Stimulated activated CD8-positive, alpha-beta memory T cell treated with anti-CD3 and anti-CD28 coated beads, Interleukin-4, amount 100 ng/mL, for 4 hours (primary cell): ENCODE measurements around the gene ATAD1.
"Not testable (repeated sequence)": the region's sequence is repeated elsewhere in the genome, so short reads cannot be mapped to it uniquely, and the experiment has no call there.

Experiments used
- DNase-seq, 2 donors: peaks; one replicate each; pipeline ENCODE4 v3.0.0-alpha.2; 2020; ENCODE audit warnings: low read depth in 2 of 2, low spot score in 1 of 2

The ATAD1 gene

DNA sequence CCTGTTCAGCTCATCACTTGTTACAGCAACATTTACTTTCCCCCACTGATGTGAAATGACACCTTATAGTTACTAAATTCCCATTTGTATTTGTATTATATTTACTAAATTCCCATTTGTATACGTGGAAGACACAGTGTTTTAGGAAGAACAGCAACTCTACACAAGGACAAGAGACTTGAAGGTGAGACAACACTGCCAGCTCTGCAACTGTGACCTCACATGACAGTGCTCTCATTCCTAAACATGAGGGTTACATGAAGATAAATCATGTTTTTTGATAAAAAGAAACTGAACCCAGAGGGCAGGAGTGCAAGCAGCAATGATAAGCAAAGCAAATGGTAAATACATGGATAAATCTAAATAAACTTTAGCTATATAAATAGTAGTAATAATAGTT is 60.3 kb downstream of the ATAD1 start:
- DNase-seq, result no peak

DNA sequence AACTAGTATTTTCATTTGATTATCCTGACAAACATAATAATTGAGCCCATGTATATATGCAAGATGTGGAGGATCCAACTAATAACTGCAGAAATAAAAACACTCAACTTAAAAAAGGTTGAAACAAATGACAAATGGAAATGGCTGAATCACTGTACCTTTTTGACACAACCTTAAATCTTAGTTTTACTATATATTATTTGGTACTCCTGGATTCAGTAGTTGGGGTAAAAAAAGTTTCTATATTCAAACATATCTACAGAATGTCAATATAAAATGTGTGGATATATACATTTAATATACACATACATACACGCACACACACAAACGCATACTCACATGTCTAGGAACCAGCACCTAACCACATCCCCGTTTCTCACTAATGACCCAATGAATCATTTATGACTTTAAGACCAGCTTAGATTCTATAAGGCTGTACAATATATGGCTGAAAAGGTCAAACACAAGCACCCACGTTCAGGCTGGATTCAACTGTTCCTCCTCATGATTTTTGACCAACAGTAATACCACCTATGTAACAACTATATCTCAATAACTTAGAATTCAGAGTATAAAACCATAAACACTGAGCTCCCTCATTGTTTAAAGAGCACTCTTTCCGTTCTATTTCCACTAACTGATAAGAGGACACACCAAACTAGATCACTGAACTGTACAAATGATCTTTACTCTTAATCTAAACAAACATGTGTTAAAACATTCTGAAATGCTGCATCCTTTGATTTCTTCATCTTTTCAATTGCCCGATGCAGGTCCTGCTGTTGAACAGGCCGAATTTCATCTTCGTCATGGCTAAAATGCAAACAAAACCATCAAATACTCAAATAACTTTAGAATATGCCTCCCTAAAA is 63.8 kb downstream of the ATAD1 start:
- no peak for DNase-seq

DNA sequence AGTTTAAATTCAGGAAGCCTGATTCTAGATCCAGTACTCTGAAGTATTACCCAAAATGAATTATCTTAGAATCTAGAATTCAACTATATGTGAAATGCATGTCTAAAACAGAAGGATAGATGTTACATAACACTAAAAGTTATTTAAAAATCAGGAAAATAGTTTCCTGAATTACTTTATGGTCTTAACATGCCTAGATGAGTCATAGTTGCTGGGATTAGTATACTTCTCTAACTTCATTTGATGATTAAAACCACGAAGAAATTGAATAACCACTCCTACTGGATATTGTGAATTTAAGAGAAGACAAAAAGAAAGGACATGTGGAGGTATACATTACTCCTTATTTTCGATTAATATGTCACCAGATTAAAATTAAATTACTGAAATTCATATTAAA is 65.5 kb downstream of the ATAD1 start:
- no peak for DNase-seq

DNA sequence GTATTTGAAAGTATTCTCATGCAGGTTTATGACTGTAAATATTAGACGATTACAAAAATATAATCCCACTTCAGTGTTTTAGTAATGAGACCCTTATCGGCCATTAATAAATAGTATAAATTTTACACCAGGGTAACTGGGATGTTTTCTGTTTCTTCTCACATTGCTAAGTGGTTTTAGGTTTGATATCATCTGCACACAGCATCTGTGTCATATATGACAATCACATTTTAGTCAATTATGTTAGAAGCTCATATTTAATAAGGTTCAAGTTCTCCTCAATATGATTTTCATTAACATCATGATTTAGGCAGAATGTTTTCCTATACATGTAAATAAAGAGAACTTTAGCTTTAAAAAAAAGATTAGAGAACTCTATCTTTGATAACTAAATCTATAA is 66.8 kb downstream of the ATAD1 start:
- no peak for DNase-seq

DNA sequence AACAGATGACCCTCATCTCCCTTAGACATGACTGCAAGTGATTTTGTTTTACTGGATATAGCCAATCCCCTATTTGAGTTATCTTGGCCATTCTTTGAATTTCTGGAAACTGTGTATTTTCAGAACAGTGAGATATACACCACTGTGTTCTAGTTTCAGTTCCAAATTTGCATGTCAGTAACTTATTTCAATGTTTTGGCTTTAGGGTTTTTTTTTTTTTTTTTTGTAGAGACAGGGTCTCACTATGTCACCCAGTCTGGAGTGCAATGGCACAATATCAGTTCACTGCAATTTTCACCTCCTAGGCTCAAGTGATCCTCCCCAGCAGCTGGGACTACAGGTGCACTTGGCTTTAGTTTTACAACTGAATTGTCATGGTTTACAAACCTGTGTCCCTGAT is 67.2 kb downstream of the ATAD1 start:
- no peak for DNase-seq

DNA sequence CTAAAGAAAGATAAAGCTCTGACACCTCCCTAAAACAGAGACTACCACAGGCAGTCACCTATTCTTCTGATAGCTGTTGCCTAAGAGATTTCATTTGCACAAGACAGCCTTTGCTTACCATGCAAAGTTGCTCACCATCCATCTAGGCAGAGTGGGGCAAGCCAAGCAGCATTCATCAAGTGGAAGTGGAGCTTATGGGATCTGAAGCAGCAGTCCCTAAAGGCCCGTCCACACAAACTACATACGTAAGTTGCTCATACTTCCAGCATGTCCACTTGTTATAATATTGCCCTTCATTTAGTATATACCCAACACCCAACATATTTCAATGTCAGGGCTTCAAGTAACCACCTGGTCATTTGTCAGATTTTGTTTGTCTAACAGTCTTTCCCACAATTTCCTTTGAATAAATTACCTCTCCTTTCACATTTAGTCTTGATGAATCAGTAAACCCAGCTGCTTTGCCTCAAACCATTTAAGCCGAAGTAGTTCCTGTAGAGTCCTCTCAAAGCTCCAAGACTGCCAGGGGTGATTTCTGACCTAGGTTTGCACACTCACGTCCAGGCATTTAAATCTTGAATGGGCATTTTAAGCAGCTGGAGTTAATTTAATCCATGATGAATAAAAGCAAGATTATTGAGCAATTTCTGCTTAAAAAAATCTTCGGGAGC is 67.9 kb downstream of the ATAD1 start:
- DNase-seq, result no peak

DNA sequence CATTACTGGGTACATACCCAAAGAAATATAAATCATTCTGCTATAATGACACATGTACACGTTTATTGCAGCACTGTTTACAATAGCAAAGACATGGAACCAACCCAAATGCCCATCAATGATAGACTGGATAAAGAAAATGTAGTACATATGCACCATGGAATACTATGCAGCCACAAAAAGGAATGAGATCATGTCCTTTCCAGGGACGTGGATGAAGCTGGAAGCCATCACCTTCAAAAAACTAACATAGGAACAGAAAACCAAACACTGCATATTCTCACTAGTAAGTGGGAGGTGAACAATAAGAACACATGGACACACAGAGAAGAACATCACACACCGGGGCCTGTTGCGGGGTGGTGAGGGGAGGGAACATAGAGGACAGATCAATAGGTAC is 69.8 kb downstream of the ATAD1 start:
- DNase-seq, result not testable (repeated sequence)

DNA sequence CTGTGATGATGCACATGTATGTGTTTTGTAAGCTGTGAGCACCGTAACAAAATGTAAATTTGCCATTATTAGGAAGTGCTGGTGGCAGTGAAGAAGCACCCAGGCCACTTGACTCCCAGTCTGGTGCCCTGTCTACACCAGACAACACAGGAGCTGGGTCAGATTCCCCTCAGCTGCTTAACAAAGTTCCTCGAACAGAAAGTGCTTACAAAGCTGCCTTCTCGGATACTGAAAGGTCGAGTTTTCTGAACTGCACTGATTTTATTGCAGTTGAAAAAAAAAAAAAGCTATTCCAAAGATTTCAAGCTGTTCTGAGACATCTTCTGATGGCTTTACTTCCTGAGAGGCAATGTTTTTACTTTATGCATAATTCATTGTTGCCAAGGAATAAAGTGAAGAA is 71.1 kb downstream of the ATAD1 start:
- no peak for DNase-seq

DNA sequence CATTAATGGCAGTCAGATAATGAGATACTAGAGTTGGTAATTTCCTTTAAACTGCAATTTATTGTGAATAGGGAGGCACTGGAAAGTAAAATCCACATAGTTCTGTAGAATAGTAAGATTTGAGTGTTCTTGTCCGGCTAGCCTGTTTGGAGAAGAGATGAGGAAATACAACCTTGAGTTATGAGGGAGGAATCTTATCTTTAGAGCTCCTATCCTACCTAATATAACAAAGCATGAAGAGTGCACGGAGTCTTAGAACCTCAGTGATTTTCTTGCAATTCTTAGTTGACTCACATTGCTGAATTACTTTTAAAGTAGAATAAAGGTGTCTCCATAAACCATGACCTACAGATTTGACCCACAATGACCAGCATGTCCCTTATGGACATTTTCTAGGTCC is 73.4 kb downstream of the ATAD1 start:
- no peak for DNase-seq

DNA sequence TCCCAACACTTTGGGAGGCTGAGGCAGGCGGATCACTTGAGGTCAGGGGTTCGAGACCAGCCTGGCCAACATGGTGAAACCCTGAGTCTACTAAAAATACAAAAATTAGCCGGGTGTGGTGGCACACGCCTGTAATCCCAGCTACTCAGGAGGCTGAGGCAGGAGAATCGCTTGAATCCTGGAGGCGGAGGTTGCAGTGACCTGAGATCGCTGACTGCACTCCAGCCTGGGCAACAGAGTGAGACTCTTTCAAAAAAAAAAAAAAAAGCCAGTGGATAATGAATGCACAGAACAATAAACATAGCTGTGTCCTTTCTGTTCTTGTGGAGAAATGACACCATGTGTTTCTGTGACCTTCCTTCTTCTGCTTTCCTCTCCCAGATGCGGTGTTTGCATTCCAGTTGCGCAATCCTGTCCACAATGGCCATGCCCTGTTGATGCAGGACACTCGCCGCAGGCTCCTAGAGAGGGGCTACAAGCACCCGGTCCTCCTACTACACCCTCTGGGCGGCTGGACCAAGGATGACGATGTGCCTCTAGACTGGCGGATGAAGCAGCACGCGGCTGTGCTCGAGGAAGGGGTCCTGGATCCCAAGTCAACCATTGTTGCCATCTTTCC is 74.9 kb downstream of the ATAD1 start:
- DNase-seq, result not testable (repeated sequence)

DNA sequence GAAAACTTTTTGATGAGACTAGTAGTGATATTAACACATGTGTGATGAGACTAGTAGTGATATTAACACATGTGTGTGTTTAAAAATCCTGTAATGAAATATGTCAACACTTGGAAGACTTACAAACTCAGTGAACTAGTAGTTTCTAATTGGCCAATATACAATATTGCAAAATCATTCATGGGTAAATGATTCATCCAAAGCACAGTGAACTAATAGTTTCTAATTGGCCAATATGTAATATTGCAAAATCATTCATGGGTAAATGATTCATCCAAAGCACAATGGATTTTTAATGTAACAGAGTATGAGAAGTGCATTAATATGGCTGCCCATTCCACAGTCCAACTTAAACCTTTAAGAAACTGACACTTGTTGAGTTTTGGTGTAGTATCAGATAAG is 77.8 kb downstream of the ATAD1 start:
- DNase-seq, result no peak

DNA sequence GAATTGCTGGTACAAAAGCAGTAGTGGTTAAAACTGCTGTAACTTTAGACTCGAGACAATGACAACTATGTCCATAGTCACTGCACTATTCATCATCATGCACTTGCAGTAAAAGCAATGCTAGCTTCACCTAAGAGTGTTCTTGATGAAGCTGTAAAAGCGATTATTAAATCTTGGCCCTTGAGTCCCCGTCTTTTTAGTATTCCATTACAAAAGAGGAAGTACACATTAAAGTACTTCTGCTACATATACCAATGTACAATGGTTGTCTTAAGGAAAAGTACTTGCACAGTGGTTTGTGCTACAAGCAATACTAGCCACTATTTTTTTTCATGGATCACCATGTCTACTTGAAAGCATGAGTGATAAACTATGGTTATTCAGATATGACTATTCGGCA is 78.3 kb downstream of the ATAD1 start:
- DNase-seq, result no peak

DNA sequence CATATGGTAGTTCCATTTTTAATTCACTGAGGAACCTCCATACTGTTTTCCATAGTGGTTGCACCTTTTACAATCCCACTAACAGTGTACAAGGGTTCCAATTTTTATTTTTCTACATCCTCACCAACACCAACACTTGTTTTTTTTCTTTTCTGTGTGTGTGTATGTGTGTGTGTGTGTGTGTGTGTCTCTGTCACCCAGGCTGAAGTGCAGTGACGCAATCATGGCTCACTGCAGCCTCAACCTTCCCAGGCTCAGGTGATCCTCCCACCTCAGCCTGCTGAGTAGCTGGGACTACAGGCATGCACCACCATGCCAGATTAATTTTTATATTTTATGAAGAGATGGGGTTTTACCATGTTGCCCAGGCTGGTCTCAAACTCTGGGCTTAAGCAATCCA is 79.8 kb downstream of the ATAD1 start:
- not testable (repeated sequence) for DNase-seq

DNA sequence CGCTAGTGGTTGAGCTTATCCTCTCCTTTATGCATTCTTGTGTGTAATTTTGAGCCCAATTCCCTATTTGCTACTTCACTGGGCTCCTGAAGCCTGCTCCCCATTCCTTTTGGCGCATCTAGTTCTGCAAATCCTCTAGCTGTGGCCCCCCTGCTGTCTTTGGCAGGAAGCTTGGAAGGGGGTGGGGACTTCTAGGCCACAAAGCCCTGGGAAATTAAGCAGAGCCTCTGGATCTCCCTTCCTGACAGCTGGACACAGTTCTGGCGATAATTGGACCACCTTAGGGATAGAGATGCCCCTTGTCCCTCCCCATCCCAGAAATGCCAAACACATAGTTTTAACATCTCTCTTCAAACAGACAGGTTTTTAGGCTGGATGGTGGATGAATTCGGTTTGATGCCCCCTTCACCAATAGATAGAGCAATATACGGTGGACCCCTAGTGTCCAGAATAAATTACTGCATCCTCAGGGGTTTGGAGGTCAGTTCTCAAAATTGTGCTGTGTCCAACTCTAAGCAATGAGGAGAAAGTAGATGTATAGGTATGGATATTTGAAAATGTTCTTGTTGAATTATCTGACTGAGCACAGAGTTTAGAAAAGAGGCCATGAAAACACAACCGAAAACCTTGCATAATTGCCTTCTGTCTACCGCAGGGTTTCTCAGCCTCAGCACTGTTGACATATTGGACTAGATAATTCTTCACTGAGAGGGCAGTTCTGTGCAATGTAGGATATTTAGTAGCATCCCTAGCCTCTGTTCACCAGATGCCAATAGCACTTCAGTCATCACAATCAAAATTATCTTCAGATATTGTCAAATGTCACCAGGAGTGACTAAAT is 82.8 kb downstream of the ATAD1 start:
- DNase-seq, result no peak

DNA sequence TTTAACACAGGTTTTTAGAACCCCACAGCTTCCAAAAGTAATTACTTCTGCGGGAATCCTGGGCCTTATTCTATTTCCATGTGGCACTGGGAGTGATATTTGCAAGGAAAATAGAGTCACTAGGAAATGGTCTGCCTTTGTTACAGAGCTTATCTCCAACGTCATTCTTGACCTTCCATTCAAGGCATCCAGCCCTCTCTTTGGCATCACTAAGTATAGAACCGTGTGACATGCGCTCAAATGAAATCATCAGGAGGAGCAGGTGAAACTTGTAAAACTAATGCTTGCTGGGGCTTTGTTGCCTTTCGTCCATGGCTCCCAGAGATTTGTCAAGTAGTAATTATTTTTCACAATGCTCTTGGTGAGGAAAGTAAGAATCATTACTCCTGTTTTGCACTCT is 84.9 kb downstream of the ATAD1 start:
- no peak for DNase-seq

DNA sequence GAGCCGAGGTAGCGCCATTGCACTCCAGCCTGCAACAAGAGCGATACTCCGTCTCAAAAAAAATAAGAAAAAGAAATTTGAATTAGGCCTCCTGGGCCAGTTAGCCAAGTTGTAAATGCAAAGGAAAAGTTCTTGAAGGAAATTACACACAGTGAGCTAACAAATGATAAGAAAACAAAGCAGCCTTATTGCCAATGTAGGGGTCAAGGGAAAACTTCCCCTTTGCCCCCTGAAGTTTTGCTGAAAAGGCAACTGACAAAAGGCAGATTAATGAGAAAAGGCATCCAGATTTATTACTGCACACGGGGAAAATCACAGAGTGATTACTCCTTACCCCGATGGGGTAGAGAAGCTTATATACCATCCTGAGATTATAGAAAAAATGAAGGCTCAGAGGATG is 88.1 kb downstream of the ATAD1 start:
- no peak for DNase-seq

DNA sequence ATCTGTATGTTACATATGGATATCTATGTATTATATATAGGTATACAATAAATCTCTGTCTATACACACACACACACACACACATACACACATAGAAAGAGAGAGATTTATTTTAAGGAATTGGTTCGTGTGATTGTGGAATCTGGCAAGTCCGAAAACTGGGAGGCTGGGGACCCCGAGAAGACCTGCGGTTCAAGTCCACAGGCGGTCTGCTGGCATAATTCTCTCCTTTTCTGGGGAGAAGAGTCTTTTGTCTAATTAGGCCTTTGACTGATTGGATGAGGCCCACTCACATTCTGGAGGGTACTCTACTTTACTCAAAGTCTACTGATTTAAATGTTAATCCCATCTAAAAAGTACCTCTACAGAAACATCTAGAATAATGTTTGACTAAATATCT is 93.2 kb downstream of the ATAD1 start:
- no peak for DNase-seq

DNA sequence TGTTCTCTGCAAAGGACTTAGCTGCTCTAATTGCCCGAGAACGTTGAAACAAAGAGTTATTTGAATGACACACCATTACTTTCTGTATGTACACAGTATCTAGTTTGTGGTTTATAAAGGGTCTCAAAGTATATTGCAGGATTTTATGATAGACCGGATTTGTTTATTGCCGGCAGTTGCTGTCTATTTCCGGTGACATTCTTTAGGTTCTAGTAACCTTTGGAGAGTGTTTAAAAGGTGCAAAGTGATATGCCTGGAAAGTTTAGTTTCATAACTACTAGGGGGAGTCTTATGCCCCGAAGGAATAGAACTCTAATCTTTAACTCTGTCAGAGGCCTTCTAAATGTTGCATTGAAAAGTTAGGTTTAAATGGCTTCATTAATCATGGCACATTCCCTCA is 94.5 kb downstream of the ATAD1 start:
- DNase-seq, result no peak

DNA sequence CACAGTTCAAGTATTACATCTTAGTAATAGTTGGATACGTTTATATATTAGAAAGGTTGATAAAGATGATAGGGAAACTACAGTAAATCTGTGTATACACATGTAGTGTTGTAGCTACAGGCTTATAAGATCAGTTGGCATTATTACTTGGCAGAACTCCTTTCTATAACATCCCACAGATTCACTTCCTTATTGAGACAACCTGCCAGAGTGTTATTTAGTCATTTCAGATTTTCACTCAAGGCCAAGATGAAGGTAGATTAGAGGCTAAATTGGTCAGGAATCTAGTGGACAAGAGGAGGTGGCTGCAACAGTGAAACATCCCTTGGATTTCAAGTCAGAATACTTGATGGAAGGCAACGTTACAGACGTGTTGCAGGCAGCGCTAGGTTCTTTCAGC is 95.3 kb downstream of the ATAD1 start:
- no peak for DNase-seq

DNA sequence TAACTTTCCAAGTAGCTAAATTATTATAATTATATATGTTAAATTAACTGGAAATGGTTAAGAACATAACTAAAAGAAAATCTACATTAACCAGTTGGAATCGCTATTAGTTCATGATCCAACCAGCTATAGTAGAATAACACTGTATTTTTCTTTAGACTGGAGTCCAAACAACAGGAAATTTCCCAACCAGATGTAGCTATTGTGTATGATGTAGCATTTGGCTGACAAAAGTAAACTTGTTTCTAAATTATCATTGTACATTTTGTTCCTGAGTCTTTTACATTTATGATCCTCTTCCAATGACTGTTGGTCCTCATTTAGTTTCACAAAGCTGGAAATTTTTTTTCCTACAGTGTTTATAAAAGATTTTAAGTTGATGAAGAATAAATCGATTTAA is 96.2 kb downstream of the ATAD1 start:
- DNase-seq, result no peak

DNA sequence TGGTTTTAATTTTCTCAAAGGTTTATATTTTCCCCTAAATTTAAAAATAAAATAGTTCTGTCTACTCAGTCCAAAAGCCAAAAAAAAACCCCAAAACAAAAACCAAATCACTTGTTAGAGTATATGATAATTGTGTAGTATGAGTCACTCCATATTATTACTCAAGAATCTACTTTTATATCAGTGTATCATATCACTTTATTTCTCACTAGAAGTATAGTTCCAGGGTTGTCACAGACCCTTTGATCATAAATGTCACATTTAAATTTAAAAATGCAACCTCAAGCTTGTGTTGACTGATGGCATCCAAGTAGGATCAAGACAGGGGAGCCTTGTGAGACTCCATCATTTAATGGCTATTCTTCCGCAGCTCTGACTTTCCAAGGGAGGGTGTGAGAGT is 97.4 kb downstream of the ATAD1 start:
- no peak for DNase-seq

DNA sequence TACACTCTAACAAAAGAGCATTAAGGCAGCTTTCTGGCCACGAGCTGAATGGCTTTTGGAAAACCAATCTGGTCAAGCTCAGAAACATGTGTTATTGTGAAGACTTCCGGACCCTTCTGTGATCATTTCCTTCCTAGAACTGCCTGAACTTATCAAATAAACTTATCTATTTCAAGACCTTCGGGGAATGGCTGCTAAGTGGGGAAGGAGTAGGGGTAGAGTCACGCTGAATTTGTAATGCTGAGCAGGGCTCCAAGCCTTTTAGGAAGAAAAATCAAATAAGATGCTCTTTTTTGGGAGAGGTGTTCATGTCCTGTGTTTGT is 101.7 kb downstream of the ATAD1 start:
- DNase-seq, result no peak
